Osteoblast (primary cell): ENCODE results near the gene DNHD1. TPM values are rescaled to one million over a fixed set of nuclear protein-coding genes. Genes with fewer than 3 reads are reported as not detected.
"Not testable (repeated sequence)": the region's sequence is repeated elsewhere in the genome, so short reads cannot be mapped to it uniquely, and the experiment has no call there.

Experiments
- DNase-seq: peaks from one replicate; pipeline ENCODE4 v3.0.0; 2011; ENCODE audit warnings: low spot score, mixed read lengths; ENCODE audit not compliant: insufficient read length; ENCODE audit errors: missing footprints
- H2AFZ ChIP-seq: 2 replicates; pipeline ENCODE4 v1.6.0; 2011; ENCODE audit warnings: mild to moderate bottlenecking, low read length
- H3K27ac ChIP-seq: 2 replicates; pipeline ENCODE4 v1.5.1; 2011; ENCODE audit warnings: mild to moderate bottlenecking, low read depth, low read length, moderate library complexity
- H3K27me3 ChIP-seq: 2 replicates; pipeline ENCODE4 v1.6.0; 2012; ENCODE audit warnings: mild to moderate bottlenecking, control low read depth, inconsistent platforms, low read length, moderate library complexity; ENCODE audit not compliant: insufficient read depth
- H3K36me3 ChIP-seq: 2 replicates; pipeline ENCODE4 v1.5.1; 2011; ENCODE audit warnings: mild to moderate bottlenecking, low read length, control low read depth, moderate library complexity; ENCODE audit not compliant: insufficient read depth
- H3K4me1 ChIP-seq: 2 replicates; pipeline ENCODE4 v1.5.1; 2011; ENCODE audit warnings: mild to moderate bottlenecking, low read length, control low read depth, moderate library complexity; ENCODE audit not compliant: insufficient read depth
- H3K4me2 ChIP-seq: 2 replicates; pipeline ENCODE4 v1.6.0; 2011; ENCODE audit warnings: mild to moderate bottlenecking, low read length; ENCODE audit not compliant: insufficient read depth
- H3K4me3 ChIP-seq: fragments of 200-600 bp; sonication (generic); 3 replicates; pipeline ENCODE4 v1.5.1; 2012; ENCODE audit warnings: mild to moderate bottlenecking, low read length, inconsistent platforms; ENCODE audit not compliant: insufficient read depth
- H3K79me2 ChIP-seq: 2 replicates; pipeline ENCODE4 v1.6.0; 2012; ENCODE audit warnings: mild to moderate bottlenecking, low read length, control low read depth, inconsistent platforms; ENCODE audit not compliant: insufficient read depth
- H3K9me3 ChIP-seq: 2 replicates; pipeline ENCODE4 v1.5.1; 2011; ENCODE audit warnings: low read depth, low read length, control low read depth
- H4K20me1 ChIP-seq: 2 replicates; pipeline ENCODE4 v1.6.0; 2012; ENCODE audit warnings: mild to moderate bottlenecking, low read length, control low read depth; ENCODE audit not compliant: insufficient read depth
- CTCF ChIP-seq: IDR thresholded peaks from 2 replicates; pipeline ENCODE4 v1.5.1; 2011; ENCODE audit warnings: mild to moderate bottlenecking, low read depth, low read length, moderate library complexity; ENCODE audit errors: extremely low read depth
- total RNA-seq: library from RNA; depleted of rRNA; stranded (reverse); fragments of >200 nt; gene quantifications from 2 replicates; pipeline ENCODE4 v1.2.3, GENCODE V29; 2012

DNHD1 gene
- total RNA-seq, 1 donor: 9.0 TPM

GRCh38 chr11:6520265-6520664 lies 23.2 kb downstream of the DNHD1 start:
- H3K4me2 ChIP-seq: no peak overlapping the region
- no peak overlapping the region for H3K4me3 ChIP-seq
- peaks cover 6% of the 10 kb centered on the region for H3K4me1 ChIP-seq
- no peaks in the 10 kb centered on the region for H4K20me1 ChIP-seq
- no peak for TF ChIP-seq CTCF
- H3K27me3 ChIP-seq: no peaks in the 10 kb centered on the region
- no peaks in the 10 kb centered on the region for H3K79me2 ChIP-seq
- H2AFZ ChIP-seq: no peak overlapping the region
- H3K36me3 ChIP-seq: peaks cover 15% of the 10 kb centered on the region
- peak; percentile 11 for DNase-seq
- no peaks in the 10 kb centered on the region for H3K9me3 ChIP-seq
- H3K27ac ChIP-seq: no peak overlapping the region

GRCh38 chr11:6521946-6522345 lies 24.9 kb downstream of the DNHD1 start:
- not testable (repeated sequence) for H3K27me3 ChIP-seq, H2AFZ ChIP-seq, H3K4me3 ChIP-seq, H3K27ac ChIP-seq, H3K9me3 ChIP-seq, H3K4me1 ChIP-seq, H3K4me2 ChIP-seq, H3K79me2 ChIP-seq, H4K20me1 ChIP-seq, DNase-seq
- H3K36me3 ChIP-seq: peaks cover 15% of the 10 kb centered on the region

GRCh38 chr11:6523253-6523652 lies 26.2 kb downstream of the DNHD1 start:
- Histone ChIP-seq H3K4me2 (no peak overlapping the region), H3K4me1 (peaks cover 6% of the 10 kb centered on the region), H3K79me2 (no peaks in the 10 kb centered on the region), H3K27ac (no peak overlapping the region), H3K9me3 (no peaks in the 10 kb centered on the region), H2AFZ (no peak overlapping the region), H4K20me1 (no peaks in the 10 kb centered on the region), H3K36me3 (peaks cover 11% of the 10 kb centered on the region), H3K4me3 (no peak overlapping the region), H3K27me3 (no peaks in the 10 kb centered on the region)
- TF ChIP-seq CTCF: no peak
- DNase-seq: no peak

GRCh38 chr11:6526411-6527135 lies 29.5 kb downstream of the DNHD1 start:
- H3K4me2 ChIP-seq: no peak overlapping the region
- H4K20me1 ChIP-seq: no peaks in the 10 kb centered on the region
- H2AFZ ChIP-seq: no peak overlapping the region
- no peaks in the 10 kb centered on the region for H3K79me2 ChIP-seq
- H3K27ac ChIP-seq: no peak overlapping the region
- no peaks in the 10 kb centered on the region for H3K36me3 ChIP-seq
- peaks cover 6% of the 10 kb centered on the region for H3K4me1 ChIP-seq
- no peaks in the 10 kb centered on the region for H3K27me3 ChIP-seq
- no peaks in the 10 kb centered on the region for H3K9me3 ChIP-seq
- TF ChIP-seq CTCF: no peak
- DNase-seq: no peak
- no peak overlapping the region for H3K4me3 ChIP-seq
